T-helper 9 cell (primary cell): ENCODE data around the gene VSTM5.

Experiments
- DNase-seq: peaks from one replicate; pipeline ENCODE4 v3.0.0-alpha.2; 2020

Gene VSTM5

DNA sequence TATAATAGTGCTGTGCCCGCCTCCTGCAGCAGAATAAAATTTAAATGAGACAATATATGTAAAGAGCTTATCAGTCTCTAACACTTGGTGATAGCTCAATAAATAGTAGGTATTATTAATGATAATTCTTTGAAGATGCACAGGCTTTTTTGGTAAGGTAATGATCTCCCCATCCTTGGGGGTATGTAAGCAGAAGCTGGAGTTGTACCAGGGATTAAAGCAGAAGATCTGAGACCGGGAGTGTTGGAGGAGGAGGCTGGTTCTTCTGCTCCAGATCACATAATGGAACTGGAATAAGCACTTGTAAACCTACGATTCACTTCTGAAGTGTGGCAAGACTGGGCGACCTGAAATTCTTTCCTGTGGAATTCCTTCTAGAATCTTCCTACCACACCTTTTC is 8.4 kb downstream of the VSTM5 start:
- DNase-seq, result no peak

DNA sequence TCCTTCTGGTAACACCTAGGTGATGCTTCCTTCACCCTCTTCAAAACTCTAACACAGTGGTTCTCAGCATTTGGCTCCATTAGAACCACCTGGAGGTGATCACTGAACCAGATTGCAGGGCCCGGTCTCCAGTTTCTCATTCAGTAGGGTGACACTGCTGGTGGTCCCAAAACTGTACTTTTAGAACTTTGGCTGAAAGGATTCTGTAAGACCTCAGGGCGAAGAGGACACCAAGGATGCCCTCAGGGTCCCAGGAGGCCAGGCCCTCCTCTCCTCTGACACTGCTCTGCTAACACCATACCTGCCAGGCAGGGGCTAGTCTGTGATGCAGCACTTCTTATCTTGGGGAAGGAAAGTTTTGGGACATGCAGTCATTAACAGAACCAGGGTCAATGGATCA is 9.0 kb downstream of the VSTM5 start:
- DNase-seq, result no peak

DNA sequence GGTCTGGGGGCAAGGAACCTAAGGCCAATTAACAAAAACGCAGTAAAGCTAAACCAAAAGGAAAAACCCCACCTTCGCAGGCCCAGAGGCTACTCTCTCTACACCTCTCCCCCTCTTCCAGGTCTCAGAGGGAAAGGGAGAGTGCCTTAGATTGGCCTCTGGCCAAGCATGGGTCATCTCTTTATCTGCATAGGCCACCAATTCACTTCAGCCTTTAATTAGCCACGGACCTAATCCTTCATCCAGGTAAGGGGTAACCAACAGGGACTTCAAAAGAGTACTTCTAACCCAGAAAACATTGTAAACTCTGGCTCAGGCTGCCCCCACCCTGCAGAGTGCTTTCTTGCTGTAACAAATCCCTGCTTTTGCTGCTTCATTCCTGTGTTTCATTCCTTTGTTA is 9.4 kb downstream of the VSTM5 start:
- DNase-seq, result no peak

DNA sequence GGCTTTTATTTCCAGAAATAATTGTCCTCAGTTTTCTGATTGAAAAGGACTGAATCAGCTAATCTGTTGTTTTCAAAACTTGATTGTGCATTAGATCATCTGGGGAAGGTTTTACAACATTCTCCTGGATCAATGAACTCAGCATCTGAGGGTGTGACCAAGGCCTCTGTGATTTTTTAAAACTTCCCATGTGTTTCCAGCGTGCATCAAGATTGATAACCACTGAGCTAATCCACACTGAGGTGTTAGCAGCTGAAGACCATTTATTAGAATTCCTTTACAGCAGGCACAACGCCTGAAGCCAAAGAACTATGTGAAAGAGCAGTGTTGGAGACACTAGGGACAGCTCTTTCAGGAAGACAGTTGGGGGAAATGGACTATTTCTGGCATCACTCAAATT is 10.2 kb downstream of the VSTM5 start:
- no peak for DNase-seq

DNA sequence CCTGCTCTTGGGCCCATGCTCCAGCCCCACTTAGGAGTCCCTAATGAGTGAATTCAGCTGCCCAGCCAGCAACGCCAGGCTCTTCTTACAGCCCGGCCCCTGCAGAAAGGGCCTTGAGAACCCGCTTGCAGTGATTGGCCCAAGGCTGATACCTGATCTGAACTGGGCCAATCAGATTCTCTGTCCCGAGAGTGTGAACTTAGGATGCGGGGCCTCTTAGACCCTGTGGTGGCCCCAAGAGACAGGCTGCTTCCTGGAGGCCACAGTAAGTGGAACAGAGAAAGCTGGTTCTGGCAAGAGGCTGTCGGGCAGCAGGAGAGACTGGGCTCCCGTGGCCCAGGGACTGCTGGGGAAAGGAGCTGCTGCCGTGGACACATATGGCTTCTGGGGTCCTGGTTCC is 11.5 kb downstream of the VSTM5 start:
- no peak for DNase-seq

DNA sequence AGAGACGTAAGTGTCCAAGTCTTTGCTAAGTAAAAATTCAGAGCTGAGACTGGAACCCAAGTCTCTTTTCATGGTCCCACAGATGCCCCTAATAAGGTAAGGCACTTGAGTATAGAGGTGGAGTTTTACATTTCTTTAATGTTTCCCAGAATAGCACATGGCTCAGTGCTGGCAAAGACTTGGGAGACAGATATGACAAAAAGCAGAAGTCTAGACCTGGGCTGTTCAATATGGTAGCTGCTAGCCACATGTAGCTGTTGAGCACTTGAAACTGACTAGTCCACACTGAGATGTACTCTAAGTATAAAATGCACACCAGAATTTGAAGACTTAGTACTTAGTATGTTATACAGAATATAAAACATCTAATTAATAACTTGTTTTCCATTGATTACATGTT is 17.6 kb downstream of the VSTM5 start:
- DNase-seq, result no peak

DNA sequence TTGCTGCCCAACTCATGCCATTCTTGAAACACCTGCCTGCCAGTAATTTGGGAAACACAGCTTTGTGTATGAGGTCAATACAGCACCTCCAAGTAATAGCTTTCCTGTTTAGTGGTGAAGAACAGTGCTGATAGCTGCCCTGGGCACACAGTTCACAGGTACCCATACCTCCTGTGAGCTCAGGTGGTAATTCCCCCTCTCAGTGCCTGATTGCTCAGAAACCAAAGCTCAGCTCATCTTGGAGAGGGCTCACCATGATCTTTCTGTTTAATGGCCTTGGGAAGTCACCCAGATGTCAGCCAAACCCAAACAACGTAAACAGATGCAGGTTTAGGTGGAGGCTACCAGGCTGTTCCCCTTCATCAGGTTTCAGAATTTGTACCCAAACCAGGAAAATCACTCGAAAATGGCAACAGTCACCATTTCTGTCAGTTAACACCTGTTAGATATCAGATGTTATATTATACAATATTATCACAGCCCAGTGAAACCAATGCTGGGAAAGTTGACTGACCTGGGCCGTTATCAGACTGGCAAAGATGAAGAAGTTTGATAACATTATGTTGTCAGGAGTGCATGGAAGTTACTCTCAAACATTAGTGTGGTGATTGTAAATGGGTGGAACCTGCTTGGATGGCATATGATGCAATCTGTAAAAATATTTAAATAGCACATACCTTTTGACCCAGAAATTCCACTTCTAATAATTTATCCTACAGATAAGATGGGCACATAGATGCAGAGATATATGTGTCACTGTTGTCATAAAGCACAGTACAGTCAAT is 18.9 kb downstream of the VSTM5 start:
- no peak for DNase-seq

DNA sequence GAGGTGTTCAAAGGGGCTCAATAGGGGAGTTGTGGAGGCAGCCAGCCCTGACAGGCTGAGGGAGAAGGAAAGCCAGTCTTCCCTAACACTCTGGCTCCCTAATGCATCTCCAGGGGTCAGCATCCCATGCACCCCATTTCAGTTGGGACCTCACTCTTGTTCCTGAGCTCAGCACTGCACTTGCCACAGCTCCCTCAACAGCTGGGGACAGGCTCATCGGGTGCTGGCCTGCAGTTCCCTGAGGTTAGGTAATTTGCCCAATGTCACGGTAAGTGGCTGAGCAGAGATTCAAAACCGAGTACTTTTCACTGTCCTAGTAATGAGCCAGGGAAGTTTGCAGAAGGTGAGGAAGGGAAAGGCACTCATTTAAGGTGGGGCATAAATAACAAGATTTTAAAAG is 20.8 kb downstream of the VSTM5 start:
- no peak for DNase-seq

DNA sequence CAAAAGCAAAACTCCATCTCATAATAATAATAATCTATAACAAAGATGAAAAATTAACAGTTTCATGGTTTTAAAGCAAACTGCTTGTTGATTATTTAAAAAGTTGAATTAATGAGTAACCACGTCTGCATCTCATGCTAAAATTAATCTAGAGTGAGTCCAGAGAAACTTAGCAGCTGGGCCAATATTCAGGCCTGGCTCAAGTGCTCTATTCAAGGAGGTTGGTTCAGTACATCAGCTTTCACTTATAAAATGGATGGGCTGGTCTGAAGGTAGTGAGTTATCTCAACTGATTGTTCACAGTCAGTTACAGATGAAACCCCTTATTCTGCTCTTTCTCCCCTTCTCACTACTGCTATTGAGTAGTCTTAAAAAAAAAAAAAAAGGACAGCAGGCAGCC is 23.1 kb downstream of the VSTM5 start:
- DNase-seq, result no peak

DNA sequence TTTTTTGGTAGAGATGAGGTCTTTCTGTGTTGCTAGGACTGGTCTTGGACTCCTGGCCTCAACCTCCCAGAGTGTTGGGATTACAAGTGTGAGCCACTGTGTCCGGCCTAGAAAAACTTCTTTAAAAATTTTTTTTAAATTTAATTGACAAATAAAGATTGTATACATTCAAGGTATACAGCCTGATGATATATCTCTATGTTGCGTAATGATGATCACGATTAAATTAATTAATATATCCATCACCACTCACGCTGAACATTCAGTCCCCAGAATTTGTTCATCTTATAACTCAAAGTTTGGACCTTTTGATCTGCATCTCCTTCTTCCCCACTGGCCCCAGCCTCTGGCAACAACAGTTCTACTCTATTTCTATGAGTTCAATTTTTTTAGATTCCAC is 27.2 kb downstream of the VSTM5 start:
- no peak for DNase-seq

DNA sequence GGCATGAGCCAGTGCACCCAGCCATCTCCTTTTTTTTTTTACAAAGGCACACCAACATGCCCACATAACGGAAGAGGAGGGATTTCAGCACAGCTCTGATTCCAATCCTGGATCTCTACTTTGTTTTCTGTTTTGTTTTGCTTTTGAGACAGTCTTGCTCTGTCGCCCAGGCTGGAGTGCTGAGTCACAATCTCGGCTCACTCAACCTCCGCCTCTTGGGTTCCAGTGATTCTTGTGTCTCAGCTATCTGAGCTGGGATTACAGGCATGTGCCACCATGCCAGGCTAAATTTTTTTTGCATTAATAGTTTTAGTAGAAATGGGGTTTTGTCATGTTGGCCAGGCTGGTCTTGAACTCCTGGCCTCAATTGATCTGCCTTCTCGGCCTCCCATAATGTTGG is 28.1 kb downstream of the VSTM5 start:
- no peak for DNase-seq

DNA sequence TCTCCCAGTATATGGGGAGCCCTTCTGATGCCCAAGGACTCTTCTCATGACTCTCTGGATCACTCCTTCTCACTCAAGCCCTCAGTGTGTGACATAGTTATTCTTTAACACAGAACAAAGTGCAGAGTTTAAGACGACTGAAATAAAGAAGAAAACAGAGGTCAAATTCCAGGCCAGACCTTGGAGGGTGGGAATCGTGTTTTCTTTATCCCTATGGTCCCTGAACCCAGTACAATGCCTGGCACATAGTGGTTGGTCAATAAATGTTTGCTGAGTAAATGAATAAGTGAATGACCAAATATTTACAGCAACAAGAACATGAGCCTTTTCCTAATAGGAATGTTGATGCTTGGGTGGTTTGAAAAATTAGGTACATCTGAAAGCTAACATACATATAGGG is 28.8 kb downstream of the VSTM5 start:
- no peak for DNase-seq

DNA sequence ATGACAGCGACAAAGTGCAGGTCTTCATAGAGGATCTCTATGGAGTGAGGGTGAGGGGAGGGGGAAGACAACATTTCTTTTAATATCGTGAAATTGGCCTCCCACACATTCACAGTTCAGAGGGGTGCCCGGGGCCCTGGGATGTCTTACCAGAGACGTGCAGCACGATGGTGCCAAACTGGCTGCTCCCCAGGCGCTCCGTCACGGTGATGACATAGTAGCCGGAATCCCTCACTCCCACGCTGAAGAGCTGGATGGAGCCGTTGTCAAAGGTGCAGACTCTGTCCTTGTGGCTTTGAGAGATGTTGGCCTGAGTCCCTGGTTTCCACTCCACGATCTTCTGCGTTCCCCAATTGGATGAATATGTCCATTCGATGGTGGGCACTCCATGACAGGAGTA is 29.6 kb downstream of the VSTM5 start:
- DNase-seq, result no peak

DNA sequence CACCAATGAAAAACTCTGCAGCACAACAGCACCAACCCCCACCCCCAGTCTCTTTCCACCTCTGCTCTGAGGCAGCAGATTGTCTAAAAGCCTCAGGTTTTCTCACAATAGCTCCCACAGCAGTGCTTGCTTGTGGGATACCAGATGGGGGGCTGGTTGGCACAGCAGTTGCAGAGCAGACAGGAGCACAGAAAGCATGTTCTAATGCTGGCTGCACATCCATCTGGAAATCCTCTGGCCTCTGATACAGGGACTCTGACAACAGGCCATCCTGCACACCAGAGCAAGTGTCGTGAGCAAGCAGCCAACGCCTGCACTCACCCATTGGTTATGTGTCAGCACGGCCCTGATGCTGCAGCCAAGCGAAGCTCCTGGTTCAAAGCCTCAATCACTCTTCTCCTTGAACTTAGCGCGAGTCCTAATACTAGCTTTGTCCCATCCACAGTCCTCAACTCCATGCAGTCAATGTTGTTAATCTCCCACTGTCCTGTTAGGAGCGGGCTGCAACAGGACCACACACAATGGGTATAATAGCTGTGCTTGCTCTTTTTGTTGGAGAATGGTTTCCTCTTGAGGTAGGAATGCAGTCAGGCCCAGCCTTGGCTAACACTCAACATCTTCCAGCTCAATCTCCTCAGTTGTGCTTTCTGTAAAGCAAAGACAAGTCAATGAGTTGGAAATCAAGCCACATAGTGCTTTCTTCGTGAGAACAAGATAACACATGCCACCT is 30.3 kb downstream of the VSTM5 start:
- no peak for DNase-seq

DNA sequence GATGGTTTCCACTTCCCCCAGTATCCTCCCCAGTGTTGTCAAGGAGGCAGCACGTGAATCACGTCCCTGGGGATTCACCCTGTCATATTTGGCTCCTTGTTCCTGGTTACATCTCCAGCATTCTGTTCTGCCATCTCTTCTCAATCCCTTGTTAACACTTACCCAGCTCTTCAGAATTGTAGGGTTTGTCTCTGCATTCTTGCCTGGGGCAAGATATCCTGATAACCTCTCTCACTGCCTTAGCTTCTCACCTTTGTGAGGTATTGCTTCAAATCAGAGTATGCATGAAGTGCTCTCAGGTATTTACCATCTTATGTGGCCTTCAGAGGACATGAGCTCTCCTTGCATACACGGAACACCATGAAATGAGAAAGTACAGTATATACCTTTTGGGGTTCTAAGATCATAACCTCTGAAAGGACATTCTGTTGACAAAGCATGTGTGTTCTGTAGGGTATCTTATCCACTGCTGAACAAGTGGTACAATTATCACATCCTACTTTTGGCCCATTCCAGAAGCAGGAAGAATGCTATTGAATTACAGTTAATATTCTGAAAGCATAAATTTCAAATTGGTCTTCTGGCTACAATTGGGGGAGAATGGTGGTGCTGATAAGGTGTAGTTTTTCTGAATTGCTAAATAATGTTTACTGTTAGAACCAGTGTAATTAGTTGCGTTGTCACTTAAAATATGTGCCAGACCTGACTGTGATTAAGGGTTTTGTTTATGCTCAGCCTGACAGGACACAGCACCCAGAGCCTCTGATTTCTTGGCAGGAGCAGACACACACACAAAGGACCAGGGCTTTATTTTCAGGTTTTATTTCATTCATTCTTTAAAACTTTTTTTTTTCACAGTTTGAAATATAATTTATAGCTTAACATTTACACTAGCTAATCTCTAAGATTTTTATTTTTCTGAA is 32.7 kb downstream of the VSTM5 start:
- no peak for DNase-seq

DNA sequence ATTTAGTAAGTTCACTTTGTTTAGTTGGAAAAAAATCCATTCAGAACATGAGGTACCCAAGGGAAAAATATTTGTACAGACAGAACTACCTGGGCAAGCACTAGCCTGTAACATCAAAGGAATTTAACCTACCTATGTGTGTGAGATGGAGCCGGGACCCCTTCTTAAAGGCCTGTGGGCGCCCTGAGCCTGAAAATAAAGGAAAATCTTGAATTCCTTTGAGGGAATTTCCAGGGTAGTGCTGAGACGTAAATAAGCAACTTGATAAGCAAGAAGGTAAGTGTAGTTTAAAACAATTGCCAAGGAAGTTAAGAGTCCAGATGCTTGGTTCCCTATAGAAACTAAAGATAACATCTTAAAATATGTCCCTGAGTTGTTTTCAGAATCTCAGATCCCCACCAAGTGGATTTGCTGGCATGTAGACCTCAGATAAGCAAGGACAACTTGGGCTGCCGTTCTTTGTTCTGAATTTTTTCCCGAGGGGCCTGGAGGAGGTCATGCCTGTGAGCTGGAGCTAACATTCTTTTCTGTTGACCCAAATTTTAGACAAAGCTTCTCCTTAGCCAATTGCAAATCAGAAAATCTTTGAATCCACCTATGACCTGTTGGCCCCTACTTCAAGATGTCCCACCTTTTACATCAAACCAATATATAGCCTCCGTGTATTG is 35.3 kb downstream of the VSTM5 start:
- no peak for DNase-seq

DNA sequence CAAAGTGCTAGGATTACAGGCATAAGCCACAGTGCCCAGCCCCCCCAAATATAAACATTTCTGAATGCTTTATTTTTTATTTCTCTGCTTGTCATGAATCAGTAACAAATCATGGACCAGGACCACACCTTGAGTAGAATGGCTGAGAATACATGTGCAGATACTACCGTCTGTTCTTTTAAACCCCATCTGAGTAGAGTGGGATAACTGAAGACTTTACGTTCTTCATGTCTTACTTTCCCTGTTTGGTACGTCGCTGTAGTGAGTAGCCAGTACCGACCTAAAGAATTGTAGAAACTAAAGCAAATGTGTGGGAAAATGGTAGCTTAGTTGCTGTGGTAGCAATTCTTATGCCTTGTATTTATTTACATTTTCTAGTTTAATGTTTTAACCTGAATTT is 36.4 kb downstream of the VSTM5 start:
- DNase-seq, result no peak

DNA sequence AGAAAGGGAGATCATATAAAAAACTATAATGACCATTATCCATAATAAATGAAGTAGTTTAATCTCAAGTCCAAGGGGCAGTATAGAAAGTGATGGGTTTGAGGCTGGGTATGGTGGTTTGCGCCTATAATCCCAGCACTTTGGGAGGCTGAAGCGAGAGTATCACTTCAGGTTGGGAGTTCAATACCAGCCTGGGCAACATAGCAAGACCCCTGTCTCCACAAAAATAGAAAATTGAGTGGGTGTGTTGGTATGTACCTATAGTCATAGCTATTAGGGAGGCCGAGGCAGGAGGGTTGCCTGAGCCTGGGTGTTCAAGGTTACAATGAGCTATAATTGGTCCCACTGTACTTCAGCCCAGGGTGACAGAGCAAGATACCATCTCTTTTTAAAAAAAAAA is 42.4 kb downstream of the VSTM5 start:
- no peak for DNase-seq

DNA sequence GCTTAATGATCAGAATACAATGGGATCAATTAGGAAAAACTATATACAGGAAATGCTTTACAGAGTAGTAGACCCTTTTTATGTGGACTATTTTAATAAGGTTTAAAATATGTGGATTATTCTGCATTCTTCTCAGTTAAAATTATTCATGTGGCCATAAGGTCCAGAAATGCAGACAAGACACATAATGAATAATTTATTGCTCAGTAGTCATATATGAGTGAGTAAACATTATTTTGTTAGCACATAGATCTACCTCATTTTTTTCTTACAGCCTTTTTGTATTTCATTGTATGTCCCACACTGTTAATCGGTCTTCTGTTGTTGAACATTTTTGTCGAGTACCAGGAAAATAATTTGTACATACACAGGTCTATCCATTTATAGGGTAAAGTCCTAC is 45.5 kb downstream of the VSTM5 start:
- no peak for DNase-seq

DNA sequence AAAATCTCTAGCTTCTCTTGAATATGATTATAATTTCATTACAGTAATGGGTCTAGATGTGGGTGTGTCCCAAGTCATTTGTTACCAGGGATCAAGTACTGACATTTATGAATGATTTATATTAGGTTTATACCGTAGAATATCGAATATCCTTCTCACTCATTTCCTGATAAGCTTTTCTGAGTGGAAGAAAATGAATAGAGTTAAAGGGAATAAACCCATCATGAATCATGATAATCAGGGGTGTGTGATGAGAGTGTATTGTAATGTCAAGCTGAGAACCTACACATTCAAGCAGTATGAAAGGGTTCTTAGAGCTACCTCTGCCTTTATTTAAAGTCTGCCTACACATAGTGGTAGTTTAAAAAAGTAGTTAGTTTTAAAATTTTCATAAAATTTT is 49.1 kb downstream of the VSTM5 start:
- DNase-seq, result no peak

DNA sequence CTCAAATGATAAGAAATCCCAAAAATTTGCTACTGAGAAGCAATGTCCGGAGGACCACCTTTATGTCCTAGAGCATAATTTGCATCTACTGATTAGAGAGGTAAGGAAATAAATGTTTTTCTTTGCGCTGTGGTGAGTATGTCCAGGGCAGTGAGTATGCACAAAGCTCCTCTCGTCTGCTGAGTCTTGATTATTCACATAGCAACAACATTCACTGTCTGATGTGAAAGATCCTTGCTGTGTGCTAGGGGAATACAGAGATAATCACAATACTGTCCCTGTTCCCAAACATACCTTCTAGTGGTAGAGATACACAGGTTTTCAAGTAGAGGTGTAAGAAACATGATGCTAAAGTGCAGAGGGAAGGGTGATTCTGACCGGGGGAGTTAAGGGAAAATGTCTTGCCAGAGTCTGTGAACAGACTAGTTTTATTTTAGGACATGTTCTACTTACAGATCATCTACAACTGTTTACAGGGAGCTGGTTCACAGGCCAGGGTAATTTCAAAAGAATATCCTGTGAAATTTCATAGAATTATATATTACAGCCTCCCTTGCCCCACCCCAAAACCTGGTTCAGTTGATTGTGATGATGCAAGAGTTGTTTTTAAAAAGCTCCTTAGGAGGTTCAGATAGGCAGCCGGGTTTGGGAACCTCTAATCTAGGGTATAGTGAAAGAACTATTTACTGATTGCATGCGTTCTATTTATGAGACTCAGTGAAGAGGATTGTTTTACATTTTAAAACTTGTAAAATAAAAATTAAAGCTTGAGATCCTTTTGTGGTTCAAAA is 53.8 kb downstream of the VSTM5 start:
- DNase-seq, result no peak

DNA sequence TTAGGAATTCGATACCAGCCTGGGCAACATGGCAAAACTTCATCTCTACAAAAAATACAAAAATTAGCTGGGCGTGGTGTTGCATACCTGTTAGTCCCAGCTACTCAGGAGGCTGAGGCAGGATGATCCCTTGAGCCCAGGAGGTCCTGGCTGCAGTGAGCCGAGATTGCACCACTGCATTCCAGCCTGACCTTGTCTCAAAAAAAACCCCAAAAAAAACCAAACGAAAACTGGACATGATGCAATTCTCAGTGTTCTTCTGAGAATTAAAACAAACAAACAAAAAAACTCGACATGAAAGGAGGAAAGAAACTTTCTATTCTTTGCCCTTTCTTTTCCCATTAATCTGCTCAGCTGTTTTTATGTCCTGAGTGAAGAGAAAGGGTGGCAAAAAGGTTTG is 58.9 kb downstream of the VSTM5 start:
- no peak for DNase-seq
